ENCODE results near the gene ARL6IP1.

The ARL6IP1 gene

DNA sequence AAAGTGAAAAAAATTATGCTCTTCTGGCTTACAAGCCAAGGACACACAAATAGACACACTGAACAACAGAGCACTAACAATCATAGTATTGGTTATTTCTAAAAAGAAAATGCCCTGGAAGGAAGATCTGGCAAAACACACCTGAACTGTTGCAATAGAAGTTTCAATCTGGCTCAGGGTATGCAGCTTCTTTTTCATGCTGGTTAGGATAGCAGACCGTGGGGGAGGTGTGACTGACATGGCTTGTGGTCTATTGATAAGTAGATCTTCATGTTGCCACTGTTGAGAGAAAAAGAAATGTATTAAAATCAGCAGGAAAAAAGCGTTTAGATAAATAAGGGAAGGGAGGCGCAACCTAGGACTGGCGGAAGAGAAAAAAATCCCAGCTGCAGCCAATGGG is 26.5 kb upstream of the ARL6IP1 start:
- H3K4me1 ChIP-seq (ENCODE audit: control insufficient read depth, low read depth, low read length), result no peaks in the 10 kb centered on the region
- no peaks in the 10 kb centered on the region for H3K27me3 ChIP-seq (ENCODE audit: insufficient read depth, low read length, poor library complexity)
- H3K4ac ChIP-seq (ENCODE audit: low read depth, low read length), result no peak overlapping the region
- peaks cover 6% of the 10 kb centered on the region for H3K36me3 ChIP-seq (ENCODE audit: control insufficient read depth, insufficient read depth, low read length)
- H3K4me3 ChIP-seq (ENCODE audit: low read length), result no peak overlapping the region
- no peak overlapping the region for H4K5ac ChIP-seq (ENCODE audit: low read length)
- no peak overlapping the region for H3K27ac ChIP-seq (ENCODE audit: low read depth, low read length)
- no peak overlapping the region for H4K8ac ChIP-seq (ENCODE audit: low read depth, low read length)
- no peak overlapping the region for H3K23ac ChIP-seq (ENCODE audit: low read length)
- no peak overlapping the region for H3K4me2 ChIP-seq (ENCODE audit: low read length)
- H3K79me2 ChIP-seq (ENCODE audit: control insufficient read depth, insufficient read depth, low read length), result no peaks in the 10 kb centered on the region
- H2BK120ac ChIP-seq (ENCODE audit: low read depth, low read length), result no peak overlapping the region
- WGBS (ENCODE audit: extremely low coverage, insufficient coverage, low lambda C conversion rate), result no CpG with 5 or more reads among the region's 4 CpGs
- H3K56ac ChIP-seq (ENCODE audit: low read length), result no peak overlapping the region
- DNase-seq, result peak; percentile 19
- no peak overlapping the region for H2BK5ac ChIP-seq (ENCODE audit: low read length)
- H2AK5ac ChIP-seq (ENCODE audit: low read length), result no peak overlapping the region
- no peaks in the 10 kb centered on the region for H3K79me1 ChIP-seq (ENCODE audit: low read length)
- H3K9ac ChIP-seq (ENCODE audit: low read length), result no peak overlapping the region
- H3K18ac ChIP-seq (ENCODE audit: low read length), result no peak overlapping the region
- H2BK15ac ChIP-seq (replicated peaks; ENCODE audit: low read depth), result no peak overlapping the region

DNA sequence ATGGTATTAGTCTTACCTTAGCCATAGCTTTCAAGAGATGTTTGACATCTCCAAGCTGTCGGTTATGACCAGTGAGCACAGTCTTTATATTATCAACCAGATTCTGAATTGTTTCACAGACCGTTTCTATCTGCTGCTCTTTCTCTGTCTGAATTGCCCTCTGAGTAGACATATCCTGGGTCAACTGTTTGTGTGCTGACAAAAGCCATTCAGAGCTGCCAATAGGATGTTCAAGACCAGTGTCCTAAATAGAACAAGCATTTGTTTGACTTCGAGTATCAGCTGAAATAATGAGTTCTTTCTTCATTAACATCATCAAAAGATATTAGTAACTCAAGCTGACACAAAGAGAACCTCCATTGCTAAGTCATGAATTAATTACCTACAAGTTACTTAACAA is 14.9 kb upstream of the ARL6IP1 start:
- Histone ChIP-seq H3K9ac (ENCODE audit: low read length) (no peak overlapping the region), H3K4me1 (ENCODE audit: control insufficient read depth, low read depth, low read length) (no peaks in the 10 kb centered on the region), H3K4me2 (ENCODE audit: low read length) (no peak overlapping the region), H3K4ac (ENCODE audit: low read depth, low read length) (no peak overlapping the region), H3K23ac (ENCODE audit: low read length) (no peak overlapping the region), H2BK120ac (ENCODE audit: low read depth, low read length) (no peak overlapping the region), H4K8ac (ENCODE audit: low read depth, low read length) (no peak overlapping the region), H3K36me3 (ENCODE audit: control insufficient read depth, insufficient read depth, low read length) (peaks cover 14% of the 10 kb centered on the region), H3K27me3 (ENCODE audit: insufficient read depth, low read length, poor library complexity) (no peaks in the 10 kb centered on the region), H2BK5ac (ENCODE audit: low read length) (no peak overlapping the region), H2AK5ac (ENCODE audit: low read length) (no peak overlapping the region), H3K4me3 (ENCODE audit: low read length) (no peak overlapping the region), H2BK15ac (replicated peaks; ENCODE audit: low read depth) (no peak overlapping the region), H4K5ac (ENCODE audit: low read length) (no peak overlapping the region), H3K79me1 (ENCODE audit: low read length) (no peaks in the 10 kb centered on the region), H3K18ac (ENCODE audit: low read length) (no peak overlapping the region), H3K79me2 (ENCODE audit: control insufficient read depth, insufficient read depth, low read length) (no peaks in the 10 kb centered on the region), H3K56ac (ENCODE audit: low read length) (no peak overlapping the region), H3K27ac (ENCODE audit: low read depth, low read length) (no peak overlapping the region)
- DNase-seq, result no peak
- no CpG with 5 or more reads among the region's 3 CpGs for WGBS (ENCODE audit: extremely low coverage, insufficient coverage, low lambda C conversion rate)

DNA sequence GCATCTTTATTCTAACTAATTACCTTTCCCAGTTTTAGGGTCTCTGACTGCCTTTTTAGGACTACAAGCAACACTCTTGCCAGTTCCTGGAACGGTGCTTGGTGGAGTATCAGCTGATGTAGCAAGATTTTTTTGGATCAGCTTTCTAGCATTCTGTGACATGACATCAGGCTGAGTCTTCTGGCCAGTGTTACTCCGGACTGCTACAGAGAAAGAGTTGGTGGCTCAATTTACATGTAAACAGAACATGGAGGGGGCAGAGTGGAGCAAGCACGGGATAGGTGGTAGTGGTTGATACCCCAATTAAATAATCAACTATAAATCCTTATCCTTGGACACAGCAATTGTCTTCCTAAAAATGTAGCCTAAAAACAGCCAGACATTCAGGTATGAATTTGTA is 10.6 kb upstream of the ARL6IP1 start:
- Histone ChIP-seq H3K79me2 (ENCODE audit: control insufficient read depth, insufficient read depth, low read length) (no peaks in the 10 kb centered on the region), H3K56ac (ENCODE audit: low read length) (no peak overlapping the region), H3K79me1 (ENCODE audit: low read length) (peaks cover 2% of the 10 kb centered on the region), H3K23ac (ENCODE audit: low read length) (no peak overlapping the region), H3K4ac (ENCODE audit: low read depth, low read length) (no peak overlapping the region), H2BK15ac (replicated peaks; ENCODE audit: low read depth) (no peak overlapping the region), H4K5ac (ENCODE audit: low read length) (no peak overlapping the region), H2BK120ac (ENCODE audit: low read depth, low read length) (no peak overlapping the region), H3K9ac (ENCODE audit: low read length) (no peak overlapping the region), H3K4me2 (ENCODE audit: low read length) (no peak overlapping the region), H3K4me3 (ENCODE audit: low read length) (no peak overlapping the region), H2BK5ac (ENCODE audit: low read length) (no peak overlapping the region), H3K27me3 (ENCODE audit: insufficient read depth, low read length, poor library complexity) (no peaks in the 10 kb centered on the region), H3K27ac (ENCODE audit: low read depth, low read length) (no peak overlapping the region), H2AK5ac (ENCODE audit: low read length) (no peak overlapping the region), H4K8ac (ENCODE audit: low read depth, low read length) (no peak overlapping the region), H3K36me3 (ENCODE audit: control insufficient read depth, insufficient read depth, low read length) (peaks cover 20% of the 10 kb centered on the region), H3K4me1 (ENCODE audit: control insufficient read depth, low read depth, low read length) (peaks cover 4% of the 10 kb centered on the region), H3K18ac (ENCODE audit: low read length) (no peak overlapping the region)
- no peak for DNase-seq
- no CpG with 5 or more reads among the region's 3 CpGs for WGBS (ENCODE audit: extremely low coverage, insufficient coverage, low lambda C conversion rate)

DNA sequence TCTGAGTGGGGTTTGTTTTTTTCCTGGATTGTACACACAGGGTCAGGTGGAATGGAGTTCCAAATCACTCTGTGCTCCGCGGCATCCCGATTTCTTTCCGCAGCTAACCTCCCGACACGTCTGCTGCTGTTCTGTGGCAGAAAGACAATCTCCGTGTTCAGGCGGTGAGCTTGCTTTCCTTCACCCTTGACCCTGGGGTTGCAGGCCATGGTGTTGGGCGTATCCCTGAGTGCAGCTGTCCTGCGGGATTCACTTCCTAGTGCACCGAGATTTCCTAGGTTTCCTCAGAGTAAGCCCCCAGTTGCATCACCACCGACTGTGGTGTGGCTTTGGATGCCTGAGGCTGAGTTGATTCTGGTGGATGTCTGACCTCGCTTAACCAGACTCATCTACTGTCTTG is 7.8 kb upstream of the ARL6IP1 start:
- H3K23ac ChIP-seq (ENCODE audit: low read length), result no peak overlapping the region
- no peaks in the 10 kb centered on the region for H3K27me3 ChIP-seq (ENCODE audit: insufficient read depth, low read length, poor library complexity)
- no peak overlapping the region for H2AK5ac ChIP-seq (ENCODE audit: low read length)
- H3K36me3 ChIP-seq (ENCODE audit: control insufficient read depth, insufficient read depth, low read length), result peaks cover 16% of the 10 kb centered on the region
- no peak overlapping the region for H3K27ac ChIP-seq (ENCODE audit: low read depth, low read length)
- H2BK15ac ChIP-seq (replicated peaks; ENCODE audit: low read depth), result no peak overlapping the region
- no peak overlapping the region for H3K4me3 ChIP-seq (ENCODE audit: low read length)
- no CpG with 5 or more reads among the region's 13 CpGs for WGBS (ENCODE audit: extremely low coverage, insufficient coverage, low lambda C conversion rate)
- no peak overlapping the region for H3K4ac ChIP-seq (ENCODE audit: low read depth, low read length)
- peaks cover 10% of the 10 kb centered on the region for H3K4me1 ChIP-seq (ENCODE audit: control insufficient read depth, low read depth, low read length)
- H4K8ac ChIP-seq (ENCODE audit: low read depth, low read length), result no peak overlapping the region
- no peak overlapping the region for H3K18ac ChIP-seq (ENCODE audit: low read length)
- H3K56ac ChIP-seq (ENCODE audit: low read length), result no peak overlapping the region
- no peak for DNase-seq
- H3K9ac ChIP-seq (ENCODE audit: low read length), result no peak overlapping the region
- no peaks in the 10 kb centered on the region for H3K79me2 ChIP-seq (ENCODE audit: control insufficient read depth, insufficient read depth, low read length)
- H2BK120ac ChIP-seq (ENCODE audit: low read depth, low read length), result no peak overlapping the region
- no peak overlapping the region for H2BK5ac ChIP-seq (ENCODE audit: low read length)
- no peak overlapping the region for H4K5ac ChIP-seq (ENCODE audit: low read length)
- peaks cover 2% of the 10 kb centered on the region for H3K79me1 ChIP-seq (ENCODE audit: low read length)
- H3K4me2 ChIP-seq (ENCODE audit: low read length), result no peak overlapping the region

DNA sequence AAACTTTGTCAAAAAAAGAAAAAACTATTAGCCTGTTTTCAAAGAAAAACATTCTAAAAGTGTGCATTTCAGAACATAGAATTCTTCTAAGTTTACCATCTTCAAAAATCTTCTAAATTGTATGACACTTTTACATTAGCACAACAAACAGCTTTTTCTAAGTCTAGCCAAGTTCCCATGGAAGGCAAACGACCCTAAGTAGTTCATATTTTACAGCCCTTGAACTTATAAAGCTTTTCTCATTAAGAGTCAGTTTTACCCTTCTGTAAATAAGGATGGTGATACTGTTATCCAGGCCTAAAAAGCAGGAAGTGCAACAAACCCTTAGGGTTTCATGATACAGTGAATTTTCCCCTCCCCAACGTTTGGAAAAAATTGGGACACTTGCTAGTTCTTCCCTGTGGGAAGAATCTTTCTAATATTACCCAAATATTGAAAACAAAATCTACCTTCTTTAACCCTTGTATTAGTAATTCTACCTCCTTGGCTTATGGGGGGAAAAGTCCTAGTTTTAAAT is 4.0 kb upstream of the ARL6IP1 start:
- H3K4me2 ChIP-seq (ENCODE audit: low read length), result no peak overlapping the region
- no peak overlapping the region for H3K27ac ChIP-seq (ENCODE audit: low read depth, low read length)

DNA sequence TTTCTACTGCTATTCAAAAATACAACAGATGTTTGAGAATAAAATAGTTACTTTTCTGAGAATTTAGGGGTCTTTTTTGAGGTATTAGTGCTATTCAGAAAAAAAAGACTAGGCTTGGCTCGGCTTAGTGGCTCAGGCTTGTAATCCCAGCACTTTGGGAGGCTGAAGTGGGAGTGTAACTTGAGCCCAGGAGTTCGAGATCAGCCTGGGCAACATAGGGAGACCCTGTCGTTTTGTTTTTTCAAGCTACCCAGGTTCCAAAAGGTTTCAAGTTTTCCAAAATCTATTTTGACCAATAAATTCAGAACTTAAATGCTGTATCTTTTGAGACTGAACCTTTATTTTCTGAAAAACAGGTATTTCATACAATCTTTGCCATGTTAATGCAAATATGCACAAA is 3.2 kb upstream of the ARL6IP1 start:
- Histone ChIP-seq H3K27ac (ENCODE audit: low read depth, low read length) (no peak overlapping the region), H2AK5ac (ENCODE audit: low read length) (no peak overlapping the region), H3K79me2 (ENCODE audit: control insufficient read depth, insufficient read depth, low read length) (peaks cover 18% of the 10 kb centered on the region), H3K36me3 (ENCODE audit: control insufficient read depth, insufficient read depth, low read length) (peaks cover 8% of the 10 kb centered on the region), H3K23ac (ENCODE audit: low read length) (no peak overlapping the region), H3K18ac (ENCODE audit: low read length) (no peak overlapping the region), H2BK15ac (replicated peaks; ENCODE audit: low read depth) (no peak overlapping the region), H3K27me3 (ENCODE audit: insufficient read depth, low read length, poor library complexity) (no peaks in the 10 kb centered on the region), H3K9ac (ENCODE audit: low read length) (no peak overlapping the region), H3K4me3 (ENCODE audit: low read length) (no peak overlapping the region), H4K5ac (ENCODE audit: low read length) (no peak overlapping the region), H3K79me1 (ENCODE audit: low read length) (peaks cover 2% of the 10 kb centered on the region), H3K4ac (ENCODE audit: low read depth, low read length) (no peak overlapping the region), H3K4me2 (ENCODE audit: low read length) (no peak overlapping the region), H2BK5ac (ENCODE audit: low read length) (no peak overlapping the region), H2BK120ac (ENCODE audit: low read depth, low read length) (no peak overlapping the region), H3K4me1 (ENCODE audit: control insufficient read depth, low read depth, low read length) (peaks cover 14% of the 10 kb centered on the region), H4K8ac (ENCODE audit: low read depth, low read length) (no peak overlapping the region), H3K56ac (ENCODE audit: low read length) (no peak overlapping the region)
- no CpG with 5 or more reads among the region's 3 CpGs for WGBS (ENCODE audit: extremely low coverage, insufficient coverage, low lambda C conversion rate)
- peak; percentile 65 for DNase-seq

More for the DNA sequence above, 4.0 kb upstream of the ARL6IP1 start:
- peaks cover 10% of the 10 kb centered on the region for H3K79me2 ChIP-seq (ENCODE audit: control insufficient read depth, insufficient read depth, low read length)
- no peaks in the 10 kb centered on the region for H3K27me3 ChIP-seq (ENCODE audit: insufficient read depth, low read length, poor library complexity)
- H3K79me1 ChIP-seq (ENCODE audit: low read length), result peaks cover 2% of the 10 kb centered on the region
- no peak overlapping the region for H3K4me3 ChIP-seq (ENCODE audit: low read length)
- no peak overlapping the region for H3K56ac ChIP-seq (ENCODE audit: low read length)
- peaks cover 8% of the 10 kb centered on the region for H3K36me3 ChIP-seq (ENCODE audit: control insufficient read depth, insufficient read depth, low read length)
- H2AK5ac ChIP-seq (ENCODE audit: low read length), result no peak overlapping the region
- no peak overlapping the region for H2BK15ac ChIP-seq (replicated peaks; ENCODE audit: low read depth)
- no peak overlapping the region for H2BK120ac ChIP-seq (ENCODE audit: low read depth, low read length)
- H3K9ac ChIP-seq (ENCODE audit: low read length), result no peak overlapping the region
- no peak overlapping the region for H3K4ac ChIP-seq (ENCODE audit: low read depth, low read length)
- H4K5ac ChIP-seq (ENCODE audit: low read length), result no peak overlapping the region
- no CpG with 5 or more reads among the region's 2 CpGs for WGBS (ENCODE audit: extremely low coverage, insufficient coverage, low lambda C conversion rate)
- DNase-seq, result no peak
- no peak overlapping the region for H4K8ac ChIP-seq (ENCODE audit: low read depth, low read length)
- no peak overlapping the region for H3K18ac ChIP-seq (ENCODE audit: low read length)
- no peak overlapping the region for H3K23ac ChIP-seq (ENCODE audit: low read length)
- H3K4me1 ChIP-seq (ENCODE audit: control insufficient read depth, low read depth, low read length), result peaks cover 14% of the 10 kb centered on the region
- no peak overlapping the region for H2BK5ac ChIP-seq (ENCODE audit: low read length)

Measured in mesendoderm (in vitro differentiated cells).